Left colon (tissue), 2 donors: Measurements from ENCODE around the gene KRT26. TPM values are rescaled to one million over a fixed set of nuclear protein-coding genes. Genes with fewer than 3 reads are reported as not detected.
"Not testable (repeated sequence)": the region's sequence is repeated elsewhere in the genome, so short reads cannot be mapped to it uniquely, and the experiment has no call there.

Source experiments
- ATAC-seq: fragments of 200-7000 bp; cut with Tn5 transposase; one replicate; pipeline ENCODE4 v1.9.1; 2020; ENCODE audit warnings: mild to moderate bottlenecking, moderate library complexity
- DNase-seq, 2 donors: peaks; one replicate each; pipeline ENCODE4 v3.0.0-alpha.2; 2020
- intact Hi-C, 2 donors: fragments of 100-400 bp; cut with DNase I in 1 of 2; cut with micrococcal nuclease in 1 of 2; formaldehyde crosslinking; loops; one replicate each; pipeline versions ENCODE4 v1.11.2 to v1.14.0; 2022; cut with DNase I, micrococcal nuclease
- long read RNA-seq: library from polyadenylated mRNA; unstranded; transcript quantifications from one replicate; pipeline ENCODE4 v2.0.0, GENCODE V29; 2021
- total RNA-seq, 2 donors: library from RNA; stranded (reverse); fragmentation: NEBNext Ultra II Directional; extraction: Animal tissue kit (Norgen Biotek cat#: 25700); gene quantifications; one replicate each; pipeline ENCODE4 v1.2.1, GENCODE V29; 2021
- donor health status: DM: no; HTN: no; CAD: no.
- donor health status: DM: yes; HTN: yes; CAD: no.

KRT26 gene, protein sequence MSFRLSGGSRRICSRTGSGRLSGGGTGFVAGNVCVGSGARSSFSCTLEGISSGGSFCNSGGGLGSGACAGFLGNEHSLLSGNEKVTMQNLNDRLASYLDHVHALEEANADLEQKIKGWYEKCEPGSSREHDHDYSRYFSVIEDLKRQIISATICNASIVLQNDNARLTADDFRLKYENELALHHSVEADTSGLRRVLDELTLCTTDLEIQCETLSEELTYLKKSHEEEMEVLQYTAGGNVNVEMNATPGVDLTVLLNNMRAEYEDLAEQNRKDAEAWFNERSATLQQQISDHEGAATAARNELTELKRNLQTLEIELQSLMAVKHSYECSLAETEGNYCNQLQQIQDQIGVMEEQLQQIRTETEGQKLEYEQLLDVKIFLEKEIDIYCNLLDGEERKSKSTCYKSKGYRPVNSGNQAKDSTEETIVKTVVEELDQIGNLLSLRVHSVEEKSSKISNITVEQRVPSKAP
- total RNA-seq: not detected
- long read RNA-seq: 0 reads

- ATAC-seq (no peak), DNase-seq (no peak)
- intact Hi-C loops: no loop called here
These were observed at the start of gene KRT26 for GRCh38 chr17:40772101-40772500. Gene KRT26 (minus strand): TSS chr17:40772201. CDS start chr17:40772113, 88 bp downstream.

DNA sequence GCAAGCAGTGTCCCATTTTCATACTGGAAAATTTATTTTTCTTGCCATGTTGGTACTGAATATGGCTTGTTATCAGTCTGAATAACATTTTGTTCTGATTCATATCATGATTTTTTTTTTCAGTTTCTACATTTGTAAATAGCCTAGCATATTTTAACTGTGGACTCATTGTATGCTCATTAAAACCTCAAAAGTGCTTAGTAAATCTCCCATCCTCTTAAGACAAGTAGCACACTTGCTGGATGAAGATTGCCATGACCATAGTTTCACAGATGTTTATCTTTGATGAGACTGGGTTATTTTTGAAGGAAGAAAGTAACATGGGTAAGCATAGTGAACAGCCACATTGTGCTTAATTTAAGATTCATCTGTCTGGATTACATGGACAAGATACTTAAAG, 49.5 kb upstream of the KRT26 start:
- ATAC-seq: no peak
- intact Hi-C loops: no loop called here
- no peak for DNase-seq

DNA sequence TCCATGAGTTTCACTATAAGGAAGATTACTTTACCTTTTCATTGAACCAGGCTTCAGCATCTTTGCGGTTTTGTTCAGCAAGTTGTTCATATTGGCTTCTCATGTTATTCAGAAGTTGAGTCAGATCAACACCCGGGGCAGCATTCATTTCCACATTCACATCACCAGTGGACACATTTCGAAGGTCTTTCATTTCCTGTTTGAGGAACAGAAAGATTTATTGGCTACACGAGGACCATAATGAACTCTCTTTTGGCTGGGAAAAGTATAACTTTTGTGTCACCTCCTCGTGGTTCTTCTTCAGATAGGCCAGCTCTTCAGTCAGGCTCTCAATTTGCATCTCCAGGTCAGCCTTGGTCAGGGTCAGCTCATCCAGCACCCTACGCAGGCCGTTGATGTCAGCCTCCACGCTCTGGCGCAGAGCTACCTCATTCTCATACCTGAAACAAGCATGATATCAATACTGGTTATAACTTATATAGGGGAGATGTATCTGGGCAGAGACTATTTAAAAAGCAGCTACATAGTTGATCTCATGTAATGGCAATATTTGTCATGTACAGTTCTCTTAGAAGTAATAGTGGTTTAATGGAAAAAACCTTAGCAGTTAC, 48.3 kb upstream of the KRT26 start:
- no peak for ATAC-seq
- no peak for DNase-seq

DNA sequence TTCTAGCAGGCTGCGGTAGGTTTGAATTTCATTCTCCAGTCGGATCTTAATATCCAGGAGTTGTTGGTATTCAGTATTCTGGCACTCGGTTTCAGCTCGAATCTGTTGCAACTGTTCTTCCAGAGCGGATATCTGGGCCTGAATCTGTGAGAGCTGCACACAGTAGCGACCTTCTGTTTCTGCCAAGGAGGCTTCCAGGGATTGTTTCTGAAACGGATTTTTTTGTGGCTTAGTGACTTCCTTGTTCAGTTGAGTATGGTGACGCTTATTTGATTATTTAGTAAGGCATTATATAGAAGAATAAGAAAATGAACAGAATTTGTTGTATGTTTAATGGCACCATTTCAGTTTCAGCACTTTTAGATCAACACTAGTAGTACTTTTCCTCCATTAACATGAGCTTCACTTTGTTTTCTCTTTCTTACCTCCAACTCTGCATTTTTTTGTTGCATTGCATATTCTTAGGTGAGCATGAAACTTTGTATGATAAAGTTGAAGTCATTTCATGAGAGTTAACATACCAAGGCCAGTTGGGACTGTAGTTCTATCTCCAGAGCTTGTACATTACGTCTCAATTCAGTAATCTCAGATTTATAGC, 47.6 kb upstream of the KRT26 start:
- no peak for DNase-seq
- ATAC-seq: no peak

More for the DNA sequence above, 48.3 kb upstream of the KRT26 start:
- intact Hi-C loops: no loop called here

DNA sequence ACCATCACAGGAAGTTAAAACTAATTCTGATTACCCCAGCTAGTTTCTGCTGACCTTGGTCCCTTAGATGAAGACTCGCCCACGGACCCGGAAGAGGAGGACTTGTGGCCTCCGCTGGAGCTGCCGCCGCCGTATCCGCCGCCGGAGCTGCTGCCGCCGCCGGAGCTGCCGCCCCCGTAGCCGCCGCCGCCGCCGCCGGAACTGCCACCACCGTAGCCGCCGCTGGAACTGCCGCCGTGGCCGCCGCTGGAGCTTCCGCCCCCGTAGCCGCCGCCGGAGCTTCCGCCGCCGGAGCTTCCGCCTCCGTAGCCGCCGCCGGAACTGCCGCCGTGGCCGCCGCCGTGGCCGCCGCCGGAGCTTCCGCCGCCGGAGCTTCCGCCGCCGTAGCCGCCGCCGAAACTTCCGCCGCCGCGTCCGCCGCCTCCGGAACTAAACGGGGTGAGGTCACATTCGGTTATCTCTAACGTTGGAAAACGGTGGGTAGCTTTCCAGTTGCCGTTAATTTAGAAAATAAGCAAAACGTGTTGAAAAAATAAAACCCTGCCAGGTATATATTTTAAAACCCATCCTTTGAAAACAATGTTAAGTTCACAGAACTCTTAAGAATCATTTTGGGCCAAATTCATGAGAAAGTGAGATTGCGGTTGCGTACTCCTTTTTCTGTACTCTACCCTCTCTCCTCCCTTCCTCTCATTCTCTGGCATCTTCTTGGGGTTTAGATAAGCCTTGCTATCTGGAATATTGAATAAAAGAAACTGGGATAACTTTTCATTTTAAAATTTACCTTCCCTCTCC, 46.9 kb upstream of the KRT26 start:
- DNase-seq: peak; percentile 76 to 82
- peak; percentile 96 for ATAC-seq
- intact Hi-C loops: no loop called here

More for the DNA sequence above, 47.6 kb upstream of the KRT26 start:
- intact Hi-C loops: no loop called here

GRCh38 chr17:40818343-40818732, 46.3 kb upstream of the KRT26 start:
- ATAC-seq (no peak), DNase-seq (peak in 1 of 2 donors; percentile 9)
- intact Hi-C loops: no loop called here

GRCh38 chr17:40817103-40817682, 45.2 kb upstream of the KRT26 start:
- ATAC-seq: no peak
- intact Hi-C loops: no loop called here
- no peak for DNase-seq

- intact Hi-C loops: no loop called here
- DNase-seq (no peak), ATAC-seq (no peak)
These were observed 44.6 kb upstream of the KRT26 start for GRCh38 chr17:40816569-40816968.

DNA sequence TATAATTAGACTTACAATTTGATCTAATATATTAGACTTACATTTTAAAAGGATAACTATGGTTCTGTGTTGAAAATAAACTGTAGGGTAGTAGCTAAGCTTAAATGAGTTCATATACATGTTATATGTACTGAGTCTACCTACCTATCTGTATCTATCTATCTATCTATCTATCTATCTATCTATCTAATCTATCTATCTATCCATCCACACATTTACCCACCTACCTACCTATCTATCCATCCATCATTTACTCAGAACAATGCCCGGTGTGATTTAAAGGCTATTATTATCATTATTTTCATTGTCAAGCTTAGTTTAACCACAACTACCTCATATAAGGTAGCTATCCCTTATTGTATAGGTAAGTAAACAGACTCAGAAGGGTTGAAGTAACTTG, 43.4 kb upstream of the KRT26 start:
- intact Hi-C loops: no loop called here
- DNase-seq: no peak
- no peak for ATAC-seq

DNA sequence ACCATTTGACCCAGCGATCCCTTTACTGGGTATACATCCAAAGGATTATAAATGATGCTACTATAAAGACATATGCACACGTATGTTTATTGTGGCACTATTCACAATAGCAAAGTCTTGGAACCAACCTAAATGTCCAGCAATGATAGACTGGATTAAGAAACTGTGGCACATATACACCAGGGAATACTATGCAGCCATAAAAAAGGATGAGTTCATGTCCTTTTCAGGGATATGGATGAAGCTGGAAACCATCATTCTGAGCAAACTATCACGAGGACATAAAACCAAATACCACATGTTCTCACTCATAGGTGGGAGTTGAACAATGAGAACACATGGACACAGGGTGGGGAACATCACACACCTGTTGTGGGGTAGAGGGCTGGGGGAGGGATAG, 42.7 kb upstream of the KRT26 start:
- ATAC-seq, DNase-seq, intact Hi-C loops: not testable (repeated sequence)

DNA sequence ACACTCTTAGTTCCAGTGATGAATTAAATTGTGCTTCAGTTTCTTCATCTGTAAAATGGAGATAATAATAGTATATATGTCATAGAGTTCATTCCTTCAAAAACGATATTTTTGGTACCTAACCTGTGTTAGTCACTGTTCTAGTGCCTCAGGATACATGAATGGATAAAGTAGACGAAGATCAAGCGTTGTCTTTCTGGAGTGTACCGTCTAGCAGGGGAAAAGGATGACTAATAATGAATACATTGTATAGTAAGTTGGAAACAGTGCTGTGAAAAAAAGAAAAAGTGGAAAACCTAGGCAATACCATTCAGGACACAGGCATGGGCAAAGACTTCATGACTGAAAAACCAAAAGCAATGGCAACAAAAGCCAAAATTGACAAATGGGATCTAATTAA, 41.8 kb upstream of the KRT26 start:
- DNase-seq: no peak
- intact Hi-C loops: no loop called here
- no peak for ATAC-seq

GRCh38 chr17:40812639-40813038, 40.6 kb upstream of the KRT26 start:
- ATAC-seq: no peak
- intact Hi-C loops: no loop called here
- no peak for DNase-seq

DNA sequence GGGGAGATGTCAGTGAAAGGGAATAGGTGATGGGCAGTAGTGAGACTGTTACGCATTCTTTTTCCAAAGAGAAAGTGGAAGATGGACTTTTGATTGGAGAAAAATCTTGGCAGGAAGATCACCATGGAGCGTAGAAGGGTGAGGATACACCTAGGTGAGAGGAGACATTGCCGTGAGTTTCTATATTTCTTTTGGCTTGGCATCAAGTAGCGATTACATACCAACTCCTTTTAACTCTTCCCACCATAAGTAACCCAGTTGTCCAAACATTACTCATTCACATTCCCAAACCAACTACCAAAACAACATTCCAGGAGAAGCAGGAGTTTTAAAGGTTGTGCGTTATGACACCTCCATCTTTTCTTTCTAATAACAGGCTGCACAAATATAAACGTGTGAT, 38.5 kb upstream of the KRT26 start:
- intact Hi-C loops: no loop called here
- ATAC-seq: no peak
- no peak for DNase-seq

- DNase-seq: no peak
- intact Hi-C loops: no loop called here
- no peak for ATAC-seq
These were observed 37.9 kb upstream of the KRT26 start for GRCh38 chr17:40809721-40810421.

GRCh38 chr17:40806131-40806530, 34.1 kb upstream of the KRT26 start:
- ATAC-seq: no peak
- intact Hi-C loops: no loop called here

GRCh38 chr17:40803617-40804082, 31.6 kb upstream of the KRT26 start:
- ATAC-seq (peak; percentile 100), DNase-seq (peak; percentile 62 to 89)
- intact Hi-C loops: loop anchor here in 1 of 2 donors (5.0 kb wide), 1 partner anchor 864 kb away; no protein-coding TSS in a partner anchor

More at GRCh38 chr17:40806131-40806530, 34.1 kb upstream of the KRT26 start:
- no peak for DNase-seq

- intact Hi-C loops: loop anchor here in 1 of 2 donors (5.0 kb wide), 1 partner anchor 866 kb away; no protein-coding TSS in a partner anchor
- DNase-seq (no peak), ATAC-seq (no peak)
These were observed 29.2 kb upstream of the KRT26 start for GRCh38 chr17:40801157-40801556.

DNA sequence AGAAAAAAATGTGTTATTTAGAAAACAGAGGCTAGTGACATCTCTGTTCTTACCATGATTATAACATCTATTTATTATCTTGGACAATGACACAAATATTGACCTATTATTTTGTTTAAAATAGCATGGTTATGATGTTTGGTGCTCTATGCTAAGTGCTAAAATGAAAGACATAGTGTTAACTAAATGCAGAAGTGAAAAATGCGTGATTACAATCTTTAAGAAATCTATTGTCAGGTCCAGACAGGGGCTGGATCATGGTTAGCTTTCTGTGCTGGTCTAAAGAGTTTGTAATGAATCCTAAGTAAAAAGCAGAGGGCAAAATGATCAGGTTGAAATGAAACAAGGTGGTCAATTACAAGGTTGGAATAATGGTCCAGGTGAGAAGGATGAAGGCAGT, 28.4 kb upstream of the KRT26 start:
- intact Hi-C loops: loop anchor here in 1 of 2 donors (5.0 kb wide), 1 partner anchor 867 kb away; no protein-coding TSS in a partner anchor
- ATAC-seq: no peak
- no peak for DNase-seq
